Measurements from ENCODE around the gene CD93.

Gene CD93

DNA sequence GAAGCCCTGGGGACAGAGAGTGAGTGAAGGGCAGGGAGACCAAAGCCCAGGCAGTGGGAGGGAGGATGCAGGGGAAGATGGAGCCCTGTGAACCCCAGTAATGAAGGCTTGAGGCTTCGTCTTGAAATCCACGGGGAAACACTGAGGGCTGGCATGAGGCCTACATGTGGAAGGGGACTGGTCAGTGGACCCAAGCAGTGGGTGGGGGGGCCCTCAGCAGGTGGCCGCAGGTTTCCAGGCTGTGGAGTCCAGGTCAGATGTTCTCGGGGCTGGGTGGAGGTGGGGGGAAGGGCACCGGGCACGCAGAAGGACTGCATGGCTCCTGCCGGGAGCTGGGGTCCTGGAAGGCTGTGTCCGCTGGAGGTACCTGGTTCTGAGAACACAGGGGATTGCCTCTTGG, 2.7 kb upstream of the CD93 start:
- TF ChIP-seq, protein P1, sequence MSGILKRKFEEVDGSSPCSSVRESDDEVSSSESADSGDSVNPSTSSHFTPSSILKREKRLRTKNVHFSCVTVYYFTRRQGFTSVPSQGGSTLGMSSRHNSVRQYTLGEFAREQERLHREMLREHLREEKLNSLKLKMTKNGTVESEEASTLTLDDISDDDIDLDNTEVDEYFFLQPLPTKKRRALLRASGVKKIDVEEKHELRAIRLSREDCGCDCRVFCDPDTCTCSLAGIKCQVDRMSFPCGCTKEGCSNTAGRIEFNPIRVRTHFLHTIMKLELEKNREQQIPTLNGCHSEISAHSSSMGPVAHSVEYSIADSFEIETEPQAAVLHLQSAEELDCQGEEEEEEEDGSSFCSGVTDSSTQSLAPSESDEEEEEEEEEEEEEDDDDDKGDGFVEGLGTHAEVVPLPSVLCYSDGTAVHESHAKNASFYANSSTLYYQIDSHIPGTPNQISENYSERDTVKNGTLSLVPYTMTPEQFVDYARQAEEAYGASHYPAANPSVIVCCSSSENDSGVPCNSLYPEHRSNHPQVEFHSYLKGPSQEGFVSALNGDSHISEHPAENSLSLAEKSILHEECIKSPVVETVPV (CRISPR knock-in tag; IDR thresholded peaks at IDR 0.05), result no peak
- no peak for TF ChIP-seq OSR1 (CRISPR knock-in tag; IDR thresholded peaks at IDR 0.05)
- TF ChIP-seq ARNTL (CRISPR knock-in tag; IDR thresholded peaks at IDR 0.05; ENCODE audit: borderline replicate concordance, low read depth), result no peak
- TF ChIP-seq TOX (CRISPR knock-in tag; IDR thresholded peaks at IDR 0.05; ENCODE audit: borderline replicate concordance), result no peak
- no peak for TF ChIP-seq BACH2 (CRISPR knock-in tag; IDR thresholded peaks at IDR 0.05; ENCODE audit: borderline replicate concordance)
- no peak for TF ChIP-seq ZFP3 (CRISPR knock-in tag; IDR thresholded peaks at IDR 0.05)
- TF ChIP-seq ZNF8 (CRISPR knock-in tag; IDR thresholded peaks at IDR 0.05), result no peak
- TF ChIP-seq, protein P2, sequence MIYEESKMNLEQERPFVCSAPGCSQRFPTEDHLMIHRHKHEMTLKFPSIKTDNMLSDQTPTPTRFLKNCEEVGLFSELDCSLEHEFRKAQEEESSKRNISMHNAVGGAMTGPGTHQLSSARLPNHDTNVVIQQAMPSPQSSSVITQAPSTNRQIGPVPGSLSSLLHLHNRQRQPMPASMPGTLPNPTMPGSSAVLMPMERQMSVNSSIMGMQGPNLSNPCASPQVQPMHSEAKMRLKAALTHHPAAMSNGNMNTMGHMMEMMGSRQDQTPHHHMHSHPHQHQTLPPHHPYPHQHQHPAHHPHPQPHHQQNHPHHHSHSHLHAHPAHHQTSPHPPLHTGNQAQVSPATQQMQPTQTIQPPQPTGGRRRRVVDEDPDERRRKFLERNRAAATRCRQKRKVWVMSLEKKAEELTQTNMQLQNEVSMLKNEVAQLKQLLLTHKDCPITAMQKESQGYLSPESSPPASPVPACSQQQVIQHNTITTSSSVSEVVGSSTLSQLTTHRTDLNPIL (CRISPR knock-in tag; IDR thresholded peaks at IDR 0.05; ENCODE audit: low read depth), result no peak
- TF ChIP-seq, protein P3, sequence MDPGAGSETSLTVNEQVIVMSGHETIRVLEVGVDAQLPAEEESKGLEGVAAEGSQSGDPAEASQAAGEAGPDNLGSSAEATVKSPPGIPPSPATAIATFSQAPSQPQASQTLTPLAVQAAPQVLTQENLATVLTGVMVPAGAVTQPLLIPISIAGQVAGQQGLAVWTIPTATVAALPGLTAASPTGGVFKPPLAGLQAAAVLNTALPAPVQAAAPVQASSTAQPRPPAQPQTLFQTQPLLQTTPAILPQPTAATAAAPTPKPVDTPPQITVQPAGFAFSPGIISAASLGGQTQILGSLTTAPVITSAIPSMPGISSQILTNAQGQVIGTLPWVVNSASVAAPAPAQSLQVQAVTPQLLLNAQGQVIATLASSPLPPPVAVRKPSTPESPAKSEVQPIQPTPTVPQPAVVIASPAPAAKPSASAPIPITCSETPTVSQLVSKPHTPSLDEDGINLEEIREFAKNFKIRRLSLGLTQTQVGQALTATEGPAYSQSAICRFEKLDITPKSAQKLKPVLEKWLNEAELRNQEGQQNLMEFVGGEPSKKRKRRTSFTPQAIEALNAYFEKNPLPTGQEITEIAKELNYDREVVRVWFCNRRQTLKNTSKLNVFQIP (CRISPR knock-in tag; IDR thresholded peaks at IDR 0.05; ENCODE audit: borderline replicate concordance, low read depth), result no peak
- no peak for TF ChIP-seq ESRRG (CRISPR knock-in tag; IDR thresholded peaks at IDR 0.05)
- TF ChIP-seq ISL1 (CRISPR knock-in tag; IDR thresholded peaks at IDR 0.05), result no peak
- TF ChIP-seq TCF4 (CRISPR knock-in tag; IDR thresholded peaks at IDR 0.05; ENCODE audit: borderline replicate concordance), result no peak
- TF ChIP-seq SNAI2 (CRISPR knock-in tag; IDR thresholded peaks at IDR 0.05), result no peak
- no peak for TF ChIP-seq ZNF565 (CRISPR knock-in tag; conservative IDR thresholded peaks at IDR 0.05; ENCODE audit: low read depth)
- TF ChIP-seq, protein P4, sequence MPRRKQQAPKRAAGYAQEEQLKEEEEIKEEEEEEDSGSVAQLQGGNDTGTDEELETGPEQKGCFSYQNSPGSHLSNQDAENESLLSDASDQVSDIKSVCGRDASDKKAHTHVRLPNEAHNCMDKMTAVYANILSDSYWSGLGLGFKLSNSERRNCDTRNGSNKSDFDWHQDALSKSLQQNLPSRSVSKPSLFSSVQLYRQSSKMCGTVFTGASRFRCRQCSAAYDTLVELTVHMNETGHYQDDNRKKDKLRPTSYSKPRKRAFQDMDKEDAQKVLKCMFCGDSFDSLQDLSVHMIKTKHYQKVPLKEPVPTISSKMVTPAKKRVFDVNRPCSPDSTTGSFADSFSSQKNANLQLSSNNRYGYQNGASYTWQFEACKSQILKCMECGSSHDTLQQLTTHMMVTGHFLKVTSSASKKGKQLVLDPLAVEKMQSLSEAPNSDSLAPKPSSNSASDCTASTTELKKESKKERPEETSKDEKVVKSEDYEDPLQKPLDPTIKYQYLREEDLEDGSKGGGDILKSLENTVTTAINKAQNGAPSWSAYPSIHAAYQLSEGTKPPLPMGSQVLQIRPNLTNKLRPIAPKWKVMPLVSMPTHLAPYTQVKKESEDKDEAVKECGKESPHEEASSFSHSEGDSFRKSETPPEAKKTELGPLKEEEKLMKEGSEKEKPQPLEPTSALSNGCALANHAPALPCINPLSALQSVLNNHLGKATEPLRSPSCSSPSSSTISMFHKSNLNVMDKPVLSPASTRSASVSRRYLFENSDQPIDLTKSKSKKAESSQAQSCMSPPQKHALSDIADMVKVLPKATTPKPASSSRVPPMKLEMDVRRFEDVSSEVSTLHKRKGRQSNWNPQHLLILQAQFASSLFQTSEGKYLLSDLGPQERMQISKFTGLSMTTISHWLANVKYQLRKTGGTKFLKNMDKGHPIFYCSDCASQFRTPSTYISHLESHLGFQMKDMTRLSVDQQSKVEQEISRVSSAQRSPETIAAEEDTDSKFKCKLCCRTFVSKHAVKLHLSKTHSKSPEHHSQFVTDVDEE (CRISPR knock-in tag; IDR thresholded peaks at IDR 0.05), result no peak
- no peak for TF ChIP-seq GLIS3 (CRISPR knock-in tag; IDR thresholded peaks at IDR 0.05)
- TF ChIP-seq RARB (CRISPR knock-in tag; IDR thresholded peaks at IDR 0.05), result no peak
- no peak for TF ChIP-seq ZFP30 (CRISPR knock-in tag; IDR thresholded peaks at IDR 0.05)
- TF ChIP-seq PPARA (CRISPR knock-in tag; IDR thresholded peaks at IDR 0.05; ENCODE audit: borderline replicate concordance), result no peak
- no peak for TF ChIP-seq CSDC2 (CRISPR knock-in tag; IDR thresholded peaks at IDR 0.05)

DNA sequence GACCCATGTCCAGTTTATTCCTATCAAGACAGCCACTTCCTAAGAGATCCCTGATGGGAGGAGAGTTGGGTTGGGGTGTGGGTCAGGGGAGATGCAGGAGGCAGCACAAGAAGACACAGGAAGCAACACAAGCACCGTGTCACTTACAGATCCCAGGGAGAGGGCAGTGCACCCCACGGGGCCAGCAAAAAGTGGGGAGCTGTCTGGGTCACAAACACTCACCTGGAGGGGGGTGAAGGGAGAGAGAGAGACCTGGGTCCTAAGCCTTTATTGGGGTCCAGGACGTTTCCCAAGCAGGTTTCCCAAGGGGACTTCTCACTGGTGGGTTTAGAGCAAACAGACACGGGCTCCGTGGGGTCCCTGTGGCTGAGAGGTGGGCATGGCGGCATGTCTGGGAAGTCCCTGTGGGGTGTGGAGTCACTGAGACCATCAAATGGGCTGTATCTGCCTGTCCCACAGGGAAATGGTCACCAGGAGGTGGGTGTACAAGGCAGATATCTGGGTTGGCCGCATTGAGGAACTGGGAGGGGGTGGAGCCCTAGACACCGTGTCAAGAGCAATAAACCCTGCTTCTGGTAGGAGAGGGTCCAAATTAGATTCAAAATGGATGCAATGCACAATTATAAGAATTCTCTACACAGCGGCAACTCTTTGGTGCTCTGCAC, 1.6 kb upstream of the CD93 start:
- ATAC-seq, result no peak
- TF ChIP-seq ZNF70 (CRISPR knock-in tag; IDR thresholded peaks at IDR 0.05) (no peak), RARB (CRISPR knock-in tag; IDR thresholded peaks at IDR 0.05) (no peak), GLIS3 (CRISPR knock-in tag; IDR thresholded peaks at IDR 0.05) (no peak), TCF4 (CRISPR knock-in tag; IDR thresholded peaks at IDR 0.05; ENCODE audit: borderline replicate concordance) (no peak), ZNF8 (CRISPR knock-in tag; IDR thresholded peaks at IDR 0.05) (no peak), ZNF565 (CRISPR knock-in tag; conservative IDR thresholded peaks at IDR 0.05; ENCODE audit: low read depth) (no peak), TOX (CRISPR knock-in tag; IDR thresholded peaks at IDR 0.05; ENCODE audit: borderline replicate concordance) (no peak), PPARA (CRISPR knock-in tag; IDR thresholded peaks at IDR 0.05; ENCODE audit: borderline replicate concordance) (no peak), OSR1 (CRISPR knock-in tag; IDR thresholded peaks at IDR 0.05) (no peak), ZFP3 (CRISPR knock-in tag; IDR thresholded peaks at IDR 0.05) (no peak), ZC3H10 (CRISPR knock-in tag; IDR thresholded peaks at IDR 0.05) (no peak), SNAI2 (CRISPR knock-in tag; IDR thresholded peaks at IDR 0.05) (no peak)
- TF ChIP-seq, protein P2 (CRISPR knock-in tag; IDR thresholded peaks at IDR 0.05; ENCODE audit: low read depth), result no peak

More for the DNA sequence above, 2.7 kb upstream of the CD93 start:
- ATAC-seq, result no peak
